Left lung (tissue), 10 donors: ENCODE data around the gene CDHR1. TPM values are rescaled to one million over a fixed set of nuclear protein-coding genes. Genes with fewer than 3 reads are reported as not detected.

ENCODE experiments used
- ATAC-seq: fragments of 200-7000 bp; cut with Tn5 transposase; one replicate; pipeline ENCODE4 v1.9.1; 2020; ENCODE audit warnings: moderate library complexity
- DNase-seq, 4 donors: peaks; one replicate each; pipeline ENCODE4 v3.0.0-alpha.2; 2013 to 2020
- H3K27ac ChIP-seq, 2 donors: fragments of 200-600 bp; sonication (generic) in 1 of 2; one replicate each; pipeline versions ENCODE4 v1.5.0 to v1.8.0; 2020 to 2021
- H3K27me3 ChIP-seq, 2 donors: fragments of 200-600 bp; sonication (generic) in 1 of 2; one replicate each; pipeline versions ENCODE4 v1.5.0 to v1.8.0; 2020 to 2021
- H3K36me3 ChIP-seq, 2 donors: fragments of 200-600 bp; sonication (generic) in 1 of 2; one replicate each; pipeline versions ENCODE4 v1.5.0 to v1.8.0; 2020 to 2021
- H3K4me1 ChIP-seq, 2 donors: fragments of 200-600 bp; one replicate each; pipeline ENCODE4 v1.8.0; 2021
- H3K4me3 ChIP-seq, 2 donors: fragments of 200-600 bp; sonication (generic) in 1 of 2; one replicate each; pipeline versions ENCODE4 v1.5.0 to v1.8.0; 2020 to 2021; ENCODE audit warnings: mild to moderate bottlenecking in 1 of 2
- H3K9me3 ChIP-seq, 2 donors: fragments of 200-600 bp; sonication (generic) in 1 of 2; one replicate each; pipeline versions ENCODE4 v1.5.0 to v1.8.0; 2020 to 2021
- CTCF ChIP-seq, 2 donors: fragments of 200-600 bp; sonication (generic) in 1 of 2; IDR thresholded peaks; one replicate each; pipeline versions ENCODE4 v1.5.0 to v1.8.0; 2021; ENCODE audit warnings: antibody characterized with exemption in 2 of 2
- intact Hi-C, 2 donors: fragments of 100-400 bp; cut with DNase I; formaldehyde crosslinking; loops; one replicate each; pipeline versions ENCODE4 v1.11.2 to v1.14.2; 2022
- polyA plus RNA-seq, 6 donors: library from polyadenylated mRNA; unstranded; fragments of 120-200 nt; gene quantifications; one replicate each; pipeline ENCODE4 v1.2.1, GENCODE V29; 2013; ENCODE audit not compliant: insufficient read length in 6 of 6
- total RNA-seq, 2 donors: library from RNA; stranded (reverse); fragmentation: NEBNext Ultra II Directional; extraction: Animal tissue kit (Norgen Biotek cat#: 25700); gene quantifications; one replicate each; pipeline ENCODE4 v1.2.1, GENCODE V29; 2021
- donor health status: DM: no; HTN: yes; CAD: no.
- donor health status: DM: no; HTN: no; CAD: no.

The CDHR1 gene
- total and polyA plus RNA-seq, 8 donors: 0.10 to 0.94 (median 0.31) TPM

DNA sequence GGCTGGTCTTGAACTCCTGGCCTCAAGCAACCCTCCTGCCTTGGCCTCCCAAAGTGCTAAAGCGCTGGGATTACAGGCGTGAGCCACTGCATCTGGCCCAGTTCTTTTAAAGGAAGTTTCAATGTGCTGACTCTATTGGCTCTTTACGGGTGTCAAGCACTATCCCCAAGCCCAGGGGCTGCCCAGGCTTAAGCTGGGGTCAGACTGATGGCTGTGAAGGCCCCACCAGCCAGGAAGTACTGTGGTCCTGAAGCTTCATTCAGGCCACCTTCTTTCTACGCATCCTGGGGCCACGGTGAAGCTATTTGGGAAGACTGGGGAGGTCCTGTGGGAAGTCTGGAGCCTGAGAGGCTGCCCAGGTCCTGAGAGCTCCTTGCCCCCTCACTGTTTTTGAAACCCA is 12.7 kb upstream of the CDHR1 start:
- Histone ChIP-seq H3K4me1 (no peaks in the 10 kb centered on the region), H3K36me3 (no peaks in the 10 kb centered on the region), H3K4me3 (no peak overlapping the region), H3K27ac (no peak overlapping the region), H3K27me3 (peaks cover 0 to 14% of the 10 kb centered on the region in 2 donors), H3K9me3 (no peaks in the 10 kb centered on the region)
- ATAC-seq: no peak
- intact Hi-C loops: no loop called here
- no peak for DNase-seq
- no peak for TF ChIP-seq CTCF (IDR thresholded peaks at IDR 0.05)

GRCh38 chr10:84184517-84184916 is 9.8 kb upstream of the CDHR1 start:
- Histone ChIP-seq H3K4me1 (no peaks in the 10 kb centered on the region), H3K27ac (no peak overlapping the region), H3K9me3 (no peaks in the 10 kb centered on the region), H3K36me3 (no peaks in the 10 kb centered on the region), H3K4me3 (no peak overlapping the region), H3K27me3 (peaks cover 0 to 14% of the 10 kb centered on the region in 2 donors)
- intact Hi-C loops: no loop called here
- no peak for TF ChIP-seq CTCF (IDR thresholded peaks at IDR 0.05)
- ATAC-seq (no peak), DNase-seq (no peak)

DNA sequence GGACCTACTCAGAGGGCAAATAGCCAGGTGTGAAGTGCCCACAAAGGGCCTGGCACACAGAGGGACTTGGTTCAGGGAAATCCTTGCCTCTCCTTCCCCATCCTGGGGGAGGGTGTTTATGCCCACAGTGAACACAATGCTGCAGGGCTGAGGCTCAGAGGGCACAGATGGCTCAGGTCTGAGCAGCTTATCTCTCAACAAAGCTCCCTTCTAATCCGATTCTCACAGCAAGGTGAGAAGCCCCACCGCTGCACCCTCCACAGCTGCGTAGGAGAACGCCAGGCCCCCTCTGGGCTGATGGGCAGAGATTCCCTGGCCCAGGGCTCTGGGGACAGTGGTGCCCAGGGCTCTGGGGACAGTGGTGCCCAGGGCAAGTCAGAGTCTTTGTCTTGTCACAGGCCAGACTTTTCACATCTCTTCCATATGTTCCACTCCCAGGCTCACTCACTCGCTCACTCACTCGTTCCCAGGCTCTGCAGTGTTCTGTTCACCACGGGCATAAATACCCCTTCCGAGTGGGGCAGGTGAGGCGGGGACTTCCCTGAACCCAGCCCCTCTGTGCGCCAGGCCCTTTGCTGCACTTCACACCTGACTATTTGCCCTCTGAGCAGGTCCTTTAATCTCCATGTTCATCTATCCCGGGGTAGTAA is 8.7 kb upstream of the CDHR1 start:
- Histone ChIP-seq H3K9me3 (no peaks in the 10 kb centered on the region), H3K27ac (no peak overlapping the region), H3K4me1 (no peaks in the 10 kb centered on the region), H3K36me3 (no peaks in the 10 kb centered on the region), H3K27me3 (peaks cover 0 to 20% of the 10 kb centered on the region in 2 donors), H3K4me3 (no peak overlapping the region)
- TF ChIP-seq CTCF (IDR thresholded peaks at IDR 0.05): no peak
- no peak for DNase-seq
- intact Hi-C loops: no loop called here
- ATAC-seq: peak; percentile 25

DNA sequence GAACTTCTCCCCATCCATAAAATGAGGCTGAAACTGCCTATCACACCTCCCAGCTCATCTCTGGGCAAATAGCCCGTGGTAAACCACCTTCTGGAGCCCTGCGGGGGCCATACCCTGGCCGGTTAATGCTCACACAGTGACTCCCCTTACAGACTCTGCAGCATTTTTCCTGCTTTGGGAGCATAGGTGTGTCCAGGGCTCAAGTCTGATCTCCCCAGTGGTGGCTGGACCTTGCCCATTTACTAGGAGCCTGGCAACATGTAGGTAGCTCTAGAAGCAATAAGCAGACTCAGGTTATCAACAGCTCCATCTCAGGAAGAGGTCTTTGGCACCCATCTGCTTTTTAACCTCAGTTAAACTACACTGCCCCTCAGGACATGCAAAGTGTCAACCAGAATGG is 5.5 kb upstream of the CDHR1 start:
- intact Hi-C loops: no loop called here
- no peaks in the 10 kb centered on the region for H3K9me3 ChIP-seq
- H3K4me1 ChIP-seq: no peaks in the 10 kb centered on the region
- no peak overlapping the region for H3K27ac ChIP-seq
- no peak for TF ChIP-seq CTCF (IDR thresholded peaks at IDR 0.05)
- no peak for DNase-seq
- no peak overlapping the region for H3K4me3 ChIP-seq
- no peak for ATAC-seq
- no peaks in the 10 kb centered on the region for H3K36me3 ChIP-seq
- H3K27me3 ChIP-seq: peaks cover 3 to 52% of the 10 kb centered on the region in 2 donors

DNA sequence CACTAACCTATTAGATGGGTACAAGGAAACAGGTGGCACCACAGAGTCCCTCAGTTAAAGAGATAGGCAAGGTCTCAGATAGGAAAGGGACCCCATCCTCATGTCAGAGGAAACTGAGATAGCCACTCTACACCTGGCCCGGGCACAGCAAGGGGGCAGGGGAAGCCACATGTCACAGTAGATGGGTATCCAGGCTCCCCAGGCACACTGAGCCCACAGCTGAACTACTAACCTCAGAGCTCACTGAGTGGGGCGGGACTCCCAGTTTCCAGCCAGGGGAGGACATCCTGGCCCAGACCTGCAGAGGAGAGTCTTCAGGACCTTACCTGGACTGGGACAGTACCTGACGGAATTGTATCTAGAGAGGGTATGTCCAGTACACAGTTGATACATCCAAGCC is 3.7 kb upstream of the CDHR1 start:
- no peak for TF ChIP-seq CTCF (IDR thresholded peaks at IDR 0.05)
- Histone ChIP-seq H3K4me3 (no peak overlapping the region), H3K27ac (no peak overlapping the region), H3K9me3 (no peaks in the 10 kb centered on the region), H3K36me3 (no peaks in the 10 kb centered on the region), H3K27me3 (peaks cover 21 to 60% of the 10 kb centered on the region in 2 donors), H3K4me1 (peaks cover 9 to 14% of the 10 kb centered on the region in 2 donors)
- no peak for ATAC-seq
- intact Hi-C loops: no loop called here
- peak in 1 of 4 donors; percentile 12 for DNase-seq
